ENCODE measurements around the gene SMG6. TPM values are rescaled to one million over a fixed set of nuclear protein-coding genes. Genes with fewer than 3 reads are reported as not detected.

The SMG6 gene
- polyA plus RNA-seq, 1 of the 3 experiments (the other 2 are of a cell fraction) = 15.7 TPM

- H3K79me2 ChIP-seq (ENCODE audit: insufficient read depth) = peaks cover 6% of the 10 kb centered on the region; the same call in 1 of the 2 replicates
- H3K4me1 ChIP-seq (ENCODE audit: control insufficient read depth in 1 of 2, insufficient read depth in 2 of 2, low read depth in 1 of 2, low read length in 1 of 2) = peaks cover 61 to 75% of the 10 kb centered on the region in 2 experiments
- H3K27ac ChIP-seq (ENCODE audit: low read depth in 2 of 2, low read length in 1 of 2) = peak overlapping the region; percentile 91 to 98
- no peaks in the 10 kb centered on the region for H3K9me3 ChIP-seq
- no peak overlapping the region for H2AFZ ChIP-seq (ENCODE audit: low read depth)
- H3K27me3 ChIP-seq (ENCODE audit: insufficient read depth) = no peaks in the 10 kb centered on the region
- H3K4me2 ChIP-seq = peak overlapping the region; percentile 64
- no peaks in the 10 kb centered on the region for H3K9me2 ChIP-seq
- ChIA-PET CTCF (interaction anchor here (1.0 to 2.7 kb wide), 9 partner anchors 12 to 120 kb away, joined by 3 to 12 read pairs (median 4); partner anchors contain the start of gene HIC1), POLR2A (no interaction called here)
- peaks cover 37% of the 10 kb centered on the region for H3F3A ChIP-seq (replicated peaks; ENCODE audit: insufficient read depth)
- peaks cover 10 to 12% of the 10 kb centered on the region in 2 experiments for H3K36me3 ChIP-seq (replicated peaks in 1 of 2; ENCODE audit: control insufficient read depth in 1 of 2, insufficient read depth in 2 of 2, low read length in 1 of 2)
- no peak overlapping the region for H3K4me3 ChIP-seq (ENCODE audit: low read depth in 2 of 2, low read length in 1 of 2)
- WGBS (ENCODE audit: low lambda C conversion rate) = 50% methylated on average over 24 of the region's 24 CpGs
- peak overlapping the region; percentile 27; the same call in 1 of the 2 replicates for H3K9ac ChIP-seq
- peak; percentile 78; the same call in 1 of the 2 replicates for TF ChIP-seq RXRA (IDR thresholded peaks at IDR 0.05; ENCODE audit: borderline replicate concordance, low read depth)
- TF ChIP-seq, protein P1, sequence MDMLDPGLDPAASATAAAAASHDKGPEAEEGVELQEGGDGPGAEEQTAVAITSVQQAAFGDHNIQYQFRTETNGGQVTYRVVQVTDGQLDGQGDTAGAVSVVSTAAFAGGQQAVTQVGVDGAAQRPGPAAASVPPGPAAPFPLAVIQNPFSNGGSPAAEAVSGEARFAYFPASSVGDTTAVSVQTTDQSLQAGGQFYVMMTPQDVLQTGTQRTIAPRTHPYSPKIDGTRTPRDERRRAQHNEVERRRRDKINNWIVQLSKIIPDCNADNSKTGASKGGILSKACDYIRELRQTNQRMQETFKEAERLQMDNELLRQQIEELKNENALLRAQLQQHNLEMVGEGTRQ (IDR thresholded peaks at IDR 0.05; ENCODE audit: borderline replicate concordance, low read depth, low read length) = no peak
- peak; percentile 33; the same call in 1 of the 2 replicates for TF ChIP-seq GABPA (IDR thresholded peaks at IDR 0.05; ENCODE audit: low read depth)
- no peak for TF ChIP-seq MEF2A (IDR thresholded peaks at IDR 0.05; ENCODE audit: borderline replicate concordance, low read depth)
- TF ChIP-seq GATA2 (CRISPR knock-in tag; IDR thresholded peaks at IDR 0.05) = no peak
- peak; percentile 4; the same call in 1 of the 2 replicates for TF ChIP-seq TCF12 (IDR thresholded peaks at IDR 0.05)
- TF ChIP-seq, protein P2, sequence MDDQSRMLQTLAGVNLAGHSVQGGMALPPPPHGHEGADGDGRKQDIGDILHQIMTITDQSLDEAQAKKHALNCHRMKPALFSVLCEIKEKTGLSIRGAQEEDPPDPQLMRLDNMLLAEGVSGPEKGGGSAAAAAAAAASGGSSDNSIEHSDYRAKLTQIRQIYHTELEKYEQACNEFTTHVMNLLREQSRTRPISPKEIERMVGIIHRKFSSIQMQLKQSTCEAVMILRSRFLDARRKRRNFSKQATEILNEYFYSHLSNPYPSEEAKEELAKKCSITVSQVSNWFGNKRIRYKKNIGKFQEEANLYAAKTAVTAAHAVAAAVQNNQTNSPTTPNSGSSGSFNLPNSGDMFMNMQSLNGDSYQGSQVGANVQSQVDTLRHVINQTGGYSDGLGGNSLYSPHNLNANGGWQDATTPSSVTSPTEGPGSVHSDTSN (IDR thresholded peaks at IDR 0.05) = 0 out of 2 replicates have a peak, but pooled peaks have one; percentile 20
- TF ChIP-seq POLR2AphosphoS5 (IDR thresholded peaks at IDR 0.05; ENCODE audit: low read depth, low read length) = peak; percentile 33; the same call in 1 of the 2 replicates
- peak in 1 of 2 experiments; percentile 58; a peak in 2 of 4 replicates for TF ChIP-seq EP300 (IDR thresholded peaks at IDR 0.05; ENCODE audit: borderline replicate concordance in 1 of 2, low read depth in 1 of 2, low read length in 1 of 2)
- H4K20me1 ChIP-seq (ENCODE audit: insufficient read depth) = no peaks in the 10 kb centered on the region
- DNase-seq = peak; percentile 60
Measured at GRCh38 chr17:2174468-2175293, 128.9 kb downstream of the SMG6 start.

DNA sequence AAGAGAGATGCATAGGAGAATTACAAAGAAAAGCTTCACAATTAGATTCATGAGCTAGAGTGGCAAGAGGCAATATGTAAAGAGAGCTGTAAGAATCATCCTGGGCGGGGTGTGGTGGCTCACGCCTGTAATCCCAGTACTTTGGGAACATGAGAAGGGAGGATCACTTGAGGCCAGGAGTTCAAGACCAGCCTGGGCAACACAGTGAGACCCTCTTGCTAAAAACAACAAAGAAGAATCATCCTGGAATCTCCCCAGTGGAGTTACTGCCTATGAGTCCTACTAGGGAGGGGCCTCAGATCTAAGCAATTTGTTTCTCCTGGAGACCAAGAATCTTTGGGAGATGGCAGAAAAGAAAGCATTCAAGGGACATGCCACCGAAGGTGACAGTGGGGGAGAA, 129.6 kb downstream of the SMG6 start:
- Histone ChIP-seq H3K9me3 (no peaks in the 10 kb centered on the region), H3K36me3 (replicated peaks in 1 of 2; ENCODE audit: control insufficient read depth in 1 of 2, insufficient read depth in 2 of 2, low read length in 1 of 2) (peaks cover 15 to 19% of the 10 kb centered on the region in 2 experiments), H3K4me1 (ENCODE audit: control insufficient read depth in 1 of 2, insufficient read depth in 2 of 2, low read depth in 1 of 2, low read length in 1 of 2) (peaks cover 54 to 69% of the 10 kb centered on the region in 2 experiments), H4K20me1 (ENCODE audit: insufficient read depth) (no peaks in the 10 kb centered on the region), H3K4me2 (peak overlapping the region; percentile 64), H2AFZ (ENCODE audit: low read depth) (no peak overlapping the region), H3K79me2 (ENCODE audit: insufficient read depth) (peaks cover 6% of the 10 kb centered on the region; the same call in 1 of the 2 replicates), H3K27me3 (ENCODE audit: insufficient read depth) (no peaks in the 10 kb centered on the region), H3K9me2 (no peaks in the 10 kb centered on the region), H3K4me3 (ENCODE audit: low read depth in 2 of 2, low read length in 1 of 2) (no peak overlapping the region), H3F3A (replicated peaks; ENCODE audit: insufficient read depth) (peaks cover 34% of the 10 kb centered on the region), H3K9ac (peak overlapping the region; percentile 27; the same call in 1 of the 2 replicates), H3K27ac (ENCODE audit: low read depth in 2 of 2, low read length in 1 of 2) (peak overlapping the region; percentile 91 to 98)
- no peak for DNase-seq
- POLR2A ChIA-PET = no interaction called here
- CTCF ChIA-PET = interaction anchor here (0.7 to 2.7 kb wide), 7 partner anchors 11 to 119 kb away, joined by 3 to 12 read pairs (median 4); partner anchors contain the start of gene HIC1
- TF ChIP-seq TEAD4 (IDR thresholded peaks at IDR 0.05; ENCODE audit: borderline replicate concordance, insufficient read depth) (no peak), USF1 (IDR thresholded peaks at IDR 0.05; ENCODE audit: borderline replicate concordance, low read depth) (no peak), FOXM1 (IDR thresholded peaks at IDR 0.05; ENCODE audit: low read depth) (no peak), GATA2 (CRISPR knock-in tag; IDR thresholded peaks at IDR 0.05) (no peak)
- TF ChIP-seq, protein P3, sequence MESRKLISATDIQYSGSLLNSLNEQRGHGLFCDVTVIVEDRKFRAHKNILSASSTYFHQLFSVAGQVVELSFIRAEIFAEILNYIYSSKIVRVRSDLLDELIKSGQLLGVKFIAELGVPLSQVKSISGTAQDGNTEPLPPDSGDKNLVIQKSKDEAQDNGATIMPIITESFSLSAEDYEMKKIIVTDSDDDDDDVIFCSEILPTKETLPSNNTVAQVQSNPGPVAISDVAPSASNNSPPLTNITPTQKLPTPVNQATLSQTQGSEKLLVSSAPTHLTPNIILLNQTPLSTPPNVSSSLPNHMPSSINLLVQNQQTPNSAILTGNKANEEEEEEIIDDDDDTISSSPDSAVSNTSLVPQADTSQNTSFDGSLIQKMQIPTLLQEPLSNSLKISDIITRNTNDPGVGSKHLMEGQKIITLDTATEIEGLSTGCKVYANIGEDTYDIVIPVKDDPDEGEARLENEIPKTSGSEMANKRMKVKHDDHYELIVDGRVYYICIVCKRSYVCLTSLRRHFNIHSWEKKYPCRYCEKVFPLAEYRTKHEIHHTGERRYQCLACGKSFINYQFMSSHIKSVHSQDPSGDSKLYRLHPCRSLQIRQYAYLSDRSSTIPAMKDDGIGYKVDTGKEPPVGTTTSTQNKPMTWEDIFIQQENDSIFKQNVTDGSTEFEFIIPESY (IDR thresholded peaks at IDR 0.05; ENCODE audit: borderline replicate concordance, low read depth) = no peak
- TF ChIP-seq, protein P4, sequence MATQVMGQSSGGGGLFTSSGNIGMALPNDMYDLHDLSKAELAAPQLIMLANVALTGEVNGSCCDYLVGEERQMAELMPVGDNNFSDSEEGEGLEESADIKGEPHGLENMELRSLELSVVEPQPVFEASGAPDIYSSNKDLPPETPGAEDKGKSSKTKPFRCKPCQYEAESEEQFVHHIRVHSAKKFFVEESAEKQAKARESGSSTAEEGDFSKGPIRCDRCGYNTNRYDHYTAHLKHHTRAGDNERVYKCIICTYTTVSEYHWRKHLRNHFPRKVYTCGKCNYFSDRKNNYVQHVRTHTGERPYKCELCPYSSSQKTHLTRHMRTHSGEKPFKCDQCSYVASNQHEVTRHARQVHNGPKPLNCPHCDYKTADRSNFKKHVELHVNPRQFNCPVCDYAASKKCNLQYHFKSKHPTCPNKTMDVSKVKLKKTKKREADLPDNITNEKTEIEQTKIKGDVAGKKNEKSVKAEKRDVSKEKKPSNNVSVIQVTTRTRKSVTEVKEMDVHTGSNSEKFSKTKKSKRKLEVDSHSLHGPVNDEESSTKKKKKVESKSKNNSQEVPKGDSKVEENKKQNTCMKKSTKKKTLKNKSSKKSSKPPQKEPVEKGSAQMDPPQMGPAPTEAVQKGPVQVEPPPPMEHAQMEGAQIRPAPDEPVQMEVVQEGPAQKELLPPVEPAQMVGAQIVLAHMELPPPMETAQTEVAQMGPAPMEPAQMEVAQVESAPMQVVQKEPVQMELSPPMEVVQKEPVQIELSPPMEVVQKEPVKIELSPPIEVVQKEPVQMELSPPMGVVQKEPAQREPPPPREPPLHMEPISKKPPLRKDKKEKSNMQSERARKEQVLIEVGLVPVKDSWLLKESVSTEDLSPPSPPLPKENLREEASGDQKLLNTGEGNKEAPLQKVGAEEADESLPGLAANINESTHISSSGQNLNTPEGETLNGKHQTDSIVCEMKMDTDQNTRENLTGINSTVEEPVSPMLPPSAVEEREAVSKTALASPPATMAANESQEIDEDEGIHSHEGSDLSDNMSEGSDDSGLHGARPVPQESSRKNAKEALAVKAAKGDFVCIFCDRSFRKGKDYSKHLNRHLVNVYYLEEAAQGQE (IDR thresholded peaks at IDR 0.05; ENCODE audit: low read depth, low read length) = no peak
- 95% methylated on average over 3 of the region's 3 CpGs for WGBS (ENCODE audit: low lambda C conversion rate)
